SK-N-MC (cell line): Measurements from ENCODE around the gene GALNT15.

ENCODE experiments used
- EZH2 ChIP-seq: fragments of 200-600 bp; sonication (generic); IDR thresholded peaks from one replicate; pipeline ENCODE4 v1.6.1; 2017; ENCODE audit warnings: antibody characterized with exemption
- FOXP2 ChIP-seq: optimal IDR thresholded peaks from 2 replicates; pipeline ENCODE3; 2011; ENCODE audit warnings: mild to moderate bottlenecking, moderate library complexity; ENCODE audit not compliant: insufficient read depth; ENCODE audit errors: extremely low read length, control extremely low read depth
- POLR2AphosphoS5 ChIP-seq: IDR thresholded peaks from 2 replicates; pipeline ENCODE4 v1.6.1; 2012; ENCODE audit warnings: mild to moderate bottlenecking, low read depth, low read length, borderline replicate concordance

GRCh38 chr3:16177382-16177781 is 2.9 kb downstream of the GALNT15 start:
- TF ChIP-seq EZH2 (no peak), POLR2AphosphoS5 (no peak), FOXP2 (no peak)
